ENCODE measurements around the gene RRM1.

RRM1 gene

GRCh38 chr11:4093519-4094347 lies 866 bp upstream of the RRM1 start:
- Histone ChIP-seq H3K9ac (ENCODE audit: low read length) (peak overlapping the region; percentile 99), H2BK12ac (ENCODE audit: low read length in 2 of 2) (no peak overlapping the region), H3K9me3 (ENCODE audit: control insufficient read depth, low read length) (no peaks in the 10 kb centered on the region), H3K27ac (ENCODE audit: low read length, poor library complexity, severe bottlenecking) (peak overlapping the region; percentile 87), H2BK5ac (ENCODE audit: low read depth, low read length, poor library complexity, severe bottlenecking) (peak overlapping the region; percentile 59), H3K79me1 (replicated peaks; ENCODE audit: low read length, poor library complexity, severe bottlenecking) (peaks cover 4% of the 10 kb centered on the region), H2BK120ac (ENCODE audit: low read depth, low read length) (no peak overlapping the region), H3K27me3 (ENCODE audit: control insufficient read depth in 1 of 2, insufficient read depth in 1 of 2, low read length in 2 of 2) (no peaks in the 10 kb centered on the region), H2AK5ac (ENCODE audit: low read length, severe bottlenecking) (no peak overlapping the region), H3K4me1 (ENCODE audit: control insufficient read depth, insufficient read depth, low read depth, low read length) (peaks cover 5% of the 10 kb centered on the region), H3K18ac (ENCODE audit: low read depth in 1 of 2, low read length in 2 of 2) (peak overlapping the region; percentile 64 to 93), H3K23ac (ENCODE audit: low read length in 2 of 2) (no peak overlapping the region), H3K4me2 (ENCODE audit: low read length, poor library complexity, severe bottlenecking) (peak overlapping the region; percentile 84), H4K91ac (ENCODE audit: low read length) (no peak overlapping the region), H3K36me3 (ENCODE audit: control insufficient read depth in 1 of 2, insufficient read depth in 2 of 2, low read depth in 1 of 2, low read length in 2 of 2) (peaks cover 16 to 22% of the 10 kb centered on the region in 2 experiments), H3K4me3 (ENCODE audit: insufficient read depth in 1 of 2, low read depth in 1 of 2, low read length in 2 of 2) (peak overlapping the region; percentile 86 to 91), H2AFZ (ENCODE audit: low read depth, low read length) (no peak overlapping the region), H4K8ac (ENCODE audit: low read length) (peak overlapping the region; percentile 86), H3K14ac (ENCODE audit: low read length in 2 of 2) (no peak overlapping the region), H3K4ac (ENCODE audit: low read depth in 1 of 2, low read length in 2 of 2) (peak overlapping the region in 1 of 2 experiments; percentile 52), H2BK15ac (ENCODE audit: low read depth, poor library complexity, severe bottlenecking) (peak overlapping the region; percentile 71)
- 76% methylated on average over 25 of the region's 25 CpGs for WGBS
- DNase-seq, result no peak

GRCh38 chr11:4095509-4096230 lies 1.1 kb downstream of the RRM1 start:
- H3K14ac ChIP-seq (ENCODE audit: low read length in 2 of 2), result no peak overlapping the region
- H2AK5ac ChIP-seq (ENCODE audit: low read length, severe bottlenecking), result no peak overlapping the region
- peak overlapping the region; percentile 99 for H3K9ac ChIP-seq (ENCODE audit: low read length)
- peaks cover 10 to 12% of the 10 kb centered on the region in 2 experiments for H3K36me3 ChIP-seq (ENCODE audit: control insufficient read depth in 1 of 2, insufficient read depth in 2 of 2, low read depth in 1 of 2, low read length in 2 of 2)
- no peak overlapping the region for H4K91ac ChIP-seq (ENCODE audit: low read length)
- H3K9me3 ChIP-seq (ENCODE audit: control insufficient read depth, low read length), result no peaks in the 10 kb centered on the region
- peak; percentile 85 for DNase-seq
- no peak overlapping the region for H2BK12ac ChIP-seq (ENCODE audit: low read length in 2 of 2)
- no peak overlapping the region for H2BK5ac ChIP-seq (ENCODE audit: low read depth, low read length, poor library complexity, severe bottlenecking)
- no peak overlapping the region for H3K27ac ChIP-seq (ENCODE audit: low read length, poor library complexity, severe bottlenecking)
- H2AFZ ChIP-seq (ENCODE audit: low read depth, low read length), result no peak overlapping the region
- no peak overlapping the region for H4K8ac ChIP-seq (ENCODE audit: low read length)
- peaks cover 11% of the 10 kb centered on the region for H3K79me1 ChIP-seq (replicated peaks; ENCODE audit: low read length, poor library complexity, severe bottlenecking)
- no peak overlapping the region for H3K18ac ChIP-seq (ENCODE audit: low read depth in 1 of 2, low read length in 2 of 2)
- 32% methylated on average over 8 of the region's 10 CpGs for WGBS
- H2BK120ac ChIP-seq (ENCODE audit: low read depth, low read length), result no peak overlapping the region
- H3K23ac ChIP-seq (ENCODE audit: low read length in 2 of 2), result no peak overlapping the region
- no peaks in the 10 kb centered on the region for H3K27me3 ChIP-seq (ENCODE audit: control insufficient read depth in 1 of 2, insufficient read depth in 1 of 2, low read length in 2 of 2)
- H3K4me1 ChIP-seq (ENCODE audit: control insufficient read depth, insufficient read depth, low read depth, low read length), result peaks cover 5% of the 10 kb centered on the region
- H3K4me3 ChIP-seq (ENCODE audit: insufficient read depth in 1 of 2, low read depth in 1 of 2, low read length in 2 of 2), result peak overlapping the region in 1 of 2 experiments; percentile 91
- H3K4ac ChIP-seq (ENCODE audit: low read depth in 1 of 2, low read length in 2 of 2), result no peak overlapping the region
- peak overlapping the region; percentile 84 for H3K4me2 ChIP-seq (ENCODE audit: low read length, poor library complexity, severe bottlenecking)
- H2BK15ac ChIP-seq (ENCODE audit: low read depth, poor library complexity, severe bottlenecking), result no peak overlapping the region

GRCh38 chr11:4098026-4098621 lies 3.5 kb downstream of the RRM1 start:
- H3K9ac ChIP-seq (ENCODE audit: low read length), result no peak overlapping the region
- H3K14ac ChIP-seq (ENCODE audit: low read length in 2 of 2), result no peak overlapping the region
- no peak overlapping the region for H2BK15ac ChIP-seq (ENCODE audit: low read depth, poor library complexity, severe bottlenecking)
- no peak overlapping the region for H3K27ac ChIP-seq (ENCODE audit: low read length, poor library complexity, severe bottlenecking)
- H3K36me3 ChIP-seq (ENCODE audit: control insufficient read depth in 1 of 2, insufficient read depth in 2 of 2, low read depth in 1 of 2, low read length in 2 of 2), result peaks cover 0 to 13% of the 10 kb centered on the region in 2 experiments
- H2BK5ac ChIP-seq (ENCODE audit: low read depth, low read length, poor library complexity, severe bottlenecking), result no peak overlapping the region
- no peak overlapping the region for H3K23ac ChIP-seq (ENCODE audit: low read length in 2 of 2)
- H3K4me2 ChIP-seq (ENCODE audit: low read length, poor library complexity, severe bottlenecking), result no peak overlapping the region
- no peak overlapping the region for H2BK120ac ChIP-seq (ENCODE audit: low read depth, low read length)
- H2AFZ ChIP-seq (ENCODE audit: low read depth, low read length), result no peak overlapping the region
- peaks cover 5% of the 10 kb centered on the region for H3K4me1 ChIP-seq (ENCODE audit: control insufficient read depth, insufficient read depth, low read depth, low read length)
- 91% methylated on average over 2 of the region's 4 CpGs for WGBS
- no peak overlapping the region for H4K8ac ChIP-seq (ENCODE audit: low read length)
- no peak overlapping the region for H2AK5ac ChIP-seq (ENCODE audit: low read length, severe bottlenecking)
- no peak overlapping the region for H4K91ac ChIP-seq (ENCODE audit: low read length)
- H3K9me3 ChIP-seq (ENCODE audit: control insufficient read depth, low read length), result no peaks in the 10 kb centered on the region
- H3K4me3 ChIP-seq (ENCODE audit: insufficient read depth in 1 of 2, low read depth in 1 of 2, low read length in 2 of 2), result no peak overlapping the region
- H3K79me1 ChIP-seq (replicated peaks; ENCODE audit: low read length, poor library complexity, severe bottlenecking), result peaks cover 11% of the 10 kb centered on the region
- no peak overlapping the region for H3K18ac ChIP-seq (ENCODE audit: low read depth in 1 of 2, low read length in 2 of 2)
- H3K4ac ChIP-seq (ENCODE audit: low read depth in 1 of 2, low read length in 2 of 2), result no peak overlapping the region
- no peaks in the 10 kb centered on the region for H3K27me3 ChIP-seq (ENCODE audit: control insufficient read depth in 1 of 2, insufficient read depth in 1 of 2, low read length in 2 of 2)
- H2BK12ac ChIP-seq (ENCODE audit: low read length in 2 of 2), result no peak overlapping the region
- no peak for DNase-seq

GRCh38 chr11:4102711-4103110 lies 8.1 kb downstream of the RRM1 start:
- Histone ChIP-seq H2AFZ (ENCODE audit: low read depth, low read length) (no peak overlapping the region), H3K18ac (ENCODE audit: low read depth in 1 of 2, low read length in 2 of 2) (no peak overlapping the region), H2BK5ac (ENCODE audit: low read depth, low read length, poor library complexity, severe bottlenecking) (no peak overlapping the region), H3K27ac (ENCODE audit: low read length, poor library complexity, severe bottlenecking) (no peak overlapping the region), H3K9me3 (ENCODE audit: control insufficient read depth, low read length) (no peaks in the 10 kb centered on the region), H2BK12ac (ENCODE audit: low read length in 2 of 2) (no peak overlapping the region), H4K91ac (ENCODE audit: low read length) (no peak overlapping the region), H3K4me3 (ENCODE audit: insufficient read depth in 1 of 2, low read depth in 1 of 2, low read length in 2 of 2) (no peak overlapping the region), H3K14ac (ENCODE audit: low read length in 2 of 2) (no peak overlapping the region), H3K4ac (ENCODE audit: low read depth in 1 of 2, low read length in 2 of 2) (no peak overlapping the region), H4K8ac (ENCODE audit: low read length) (no peak overlapping the region), H2BK15ac (ENCODE audit: low read depth, poor library complexity, severe bottlenecking) (no peak overlapping the region), H3K9ac (ENCODE audit: low read length) (no peak overlapping the region), H3K4me1 (ENCODE audit: control insufficient read depth, insufficient read depth, low read depth, low read length) (no peaks in the 10 kb centered on the region), H3K36me3 (ENCODE audit: control insufficient read depth in 1 of 2, insufficient read depth in 2 of 2, low read depth in 1 of 2, low read length in 2 of 2) (peaks cover 11 to 51% of the 10 kb centered on the region in 2 experiments), H3K27me3 (ENCODE audit: control insufficient read depth in 1 of 2, insufficient read depth in 1 of 2, low read length in 2 of 2) (no peaks in the 10 kb centered on the region), H2BK120ac (ENCODE audit: low read depth, low read length) (no peak overlapping the region), H3K79me1 (replicated peaks; ENCODE audit: low read length, poor library complexity, severe bottlenecking) (peaks cover 15% of the 10 kb centered on the region), H2AK5ac (ENCODE audit: low read length, severe bottlenecking) (no peak overlapping the region), H3K23ac (ENCODE audit: low read length in 2 of 2) (no peak overlapping the region), H3K4me2 (ENCODE audit: low read length, poor library complexity, severe bottlenecking) (no peak overlapping the region)
- 96% methylated on average over 2 of the region's 4 CpGs for WGBS
- no peak for DNase-seq
